IMR-90 (cell line): ENCODE data around the gene SUPT20HL2. TPM values are rescaled to one million over a fixed set of nuclear protein-coding genes. Genes with fewer than 3 reads are reported as not detected.
"Not testable (repeated sequence)": the region's sequence is repeated elsewhere in the genome, so short reads cannot be mapped to it uniquely, and the experiment has no call there.

Experiments used
- ATAC-seq: fragments of 200-7000 bp; cut with Tn5 transposase; 2 replicates; pipeline ENCODE4 v1.9.1; 2020; ENCODE audit warnings: low read depth, mild to moderate bottlenecking, moderate library complexity
- BruUV-seq: library from RNA; stranded (reverse); fragments of 400-500 nt; replicated peaks from 2 replicates; lab custom pipeline; 2021; lab: Mats Ljungman, UMichigan
- CTCF ChIA-PET: fragments of 300-600 bp; formaldehyde crosslinking; extraction: SDS; loops from one replicate; lab custom pipeline; 2021; ENCODE audit warnings: antibody characterized with exemption; lab: Yijun Ruan, JAX
- POLR2A ChIA-PET: fragments of 300-600 bp; sonication (Branson Sonifier 250); formaldehyde crosslinking; loops from one replicate; lab custom pipeline; 2022; ENCODE audit warnings: antibody characterized with exemption; ENCODE audit not compliant: unreplicated experiment; lab: Charles Lee
- DNase-seq: peaks from one replicate; pipeline ENCODE4 v3.0.0; 2013
- H2AFZ ChIP-seq: replicated peaks from 2 replicates; pipeline ENCODE3; 2013; ENCODE audit warnings: low read length, mild to moderate bottlenecking; ENCODE audit not compliant: poor library complexity
- H2AK5ac ChIP-seq: 2 replicates; pipeline ENCODE4 v1.6.1; 2013; ENCODE audit warnings: low read depth, low read length, inconsistent platforms
- H2AK9ac ChIP-seq: replicated peaks from 2 replicates; pipeline ENCODE3; 2013; ENCODE audit warnings: mild to moderate bottlenecking, low read depth, low read length, moderate library complexity; ENCODE audit not compliant: poor library complexity
- H2BK120ac ChIP-seq: 2 replicates; pipeline ENCODE4 v1.6.1; 2013; ENCODE audit warnings: low read depth, low read length, inconsistent platforms
- H2BK15ac ChIP-seq: 3 replicates; pipeline ENCODE4 v1.6.1; 2013; ENCODE audit warnings: low read depth, low read length, inconsistent platforms
- H2BK20ac ChIP-seq: 2 replicates; pipeline ENCODE4 v1.6.1; 2013; ENCODE audit warnings: low read depth, mild to moderate bottlenecking, inconsistent platforms, low read length, moderate library complexity
- H2BK5ac ChIP-seq: 2 replicates; pipeline ENCODE4 v1.6.1; 2013; ENCODE audit warnings: mild to moderate bottlenecking, low read depth, low read length, inconsistent platforms; ENCODE audit not compliant: poor library complexity, severe bottlenecking
- H3K14ac ChIP-seq: replicated peaks from 2 replicates; pipeline ENCODE4 v1.6.1; 2013; ENCODE audit warnings: low read depth, low read length, inconsistent platforms
- H3K18ac ChIP-seq: 2 replicates; pipeline ENCODE4 v1.6.1; 2013; ENCODE audit warnings: low read depth, low read length, control low read depth
- H3K23ac ChIP-seq: 2 replicates; pipeline ENCODE4 v1.6.1; 2013; ENCODE audit warnings: low read depth, low read length, inconsistent platforms
- H3K27ac ChIP-seq: 2 replicates; pipeline ENCODE4 v1.5.1; 2013; ENCODE audit warnings: mild to moderate bottlenecking, control low read depth, low read length; ENCODE audit not compliant: insufficient read depth
- H3K27me3 ChIP-seq: 2 replicates; pipeline ENCODE4 v1.6.1; 2013; ENCODE audit warnings: low read length; ENCODE audit not compliant: control insufficient read depth, insufficient read depth
- H3K36me3 ChIP-seq: 2 replicates; pipeline ENCODE4 v1.6.1; 2013; ENCODE audit warnings: low read length, mixed read lengths; ENCODE audit not compliant: control insufficient read depth, insufficient read depth
- H3K4ac ChIP-seq: 2 replicates; pipeline ENCODE4 v1.6.1; 2013; ENCODE audit warnings: low read depth, low read length, inconsistent platforms
- H3K4me1 ChIP-seq: 2 replicates; pipeline ENCODE4 v1.6.1; 2013; ENCODE audit warnings: low read length, mixed read lengths; ENCODE audit not compliant: control insufficient read depth, insufficient read depth
- H3K4me2 ChIP-seq: 2 replicates; pipeline ENCODE4 v1.6.1; 2013; ENCODE audit warnings: low read depth, mild to moderate bottlenecking, control low read depth, low read length, moderate library complexity
- H3K4me3 ChIP-seq: 2 replicates; pipeline ENCODE4 v1.5.1; 2013; ENCODE audit warnings: low read depth, mild to moderate bottlenecking, control low read depth, low read length, moderate library complexity; ENCODE audit not compliant: insufficient read depth
- H3K56ac ChIP-seq: 2 replicates; pipeline ENCODE4 v1.6.1; 2013; ENCODE audit warnings: low read length, inconsistent platforms; ENCODE audit not compliant: insufficient read depth; ENCODE audit errors: extremely low read depth
- H3K79me1 ChIP-seq, 2 experiments: 2 replicates each; pipeline ENCODE4 v1.6.1; 2013; ENCODE audit warnings: low read length in 2 of 2, inconsistent platforms in 1 of 2, low read depth in 1 of 2
- H3K9ac ChIP-seq: 2 replicates; pipeline ENCODE4 v1.6.1; 2013; ENCODE audit warnings: low read depth, low read length, control low read depth
- H3K9me1 ChIP-seq: 2 replicates; pipeline ENCODE4 v1.6.1; 2013; ENCODE audit warnings: low read length, inconsistent platforms; ENCODE audit not compliant: insufficient read depth
- H3K9me3 ChIP-seq: 2 replicates; pipeline ENCODE4 v1.6.1; 2013; ENCODE audit warnings: low read length; ENCODE audit not compliant: control insufficient read depth, insufficient read depth
- H4K20me1 ChIP-seq: 2 replicates; pipeline ENCODE4 v1.6.1; 2013; ENCODE audit warnings: low read length, inconsistent platforms; ENCODE audit not compliant: insufficient read depth
- H4K5ac ChIP-seq: 2 replicates; pipeline ENCODE4 v1.6.1; 2013; ENCODE audit warnings: mild to moderate bottlenecking, low read depth, low read length, control low read depth
- H4K8ac ChIP-seq, 2 experiments: 2 replicates each; pipeline ENCODE4 v1.6.1; 2013; ENCODE audit warnings: low read depth in 2 of 2, low read length in 2 of 2, control low read depth in 1 of 2, inconsistent platforms in 1 of 2
- H4K91ac ChIP-seq: 2 replicates; pipeline ENCODE4 v1.6.1; 2013; ENCODE audit warnings: low read depth, low read length, inconsistent platforms; ENCODE audit not compliant: insufficient read depth
- WGBS, 2 experiments: methylation state at CpG; one replicate each; pipeline versions ENCODE4 v1.1.5 to v1.1.7; 2013; ENCODE audit warnings: missing lambda C conversion rate in 2 of 2; ENCODE audit not compliant: insufficient read length in 1 of 2; ENCODE audit errors: extremely low coverage in 2 of 2; 5-methylcytosine and 5-hydroxymethylcytosine counted together
- dilution Hi-C: fragments of 300-500 bp; cut with HindIII; formaldehyde crosslinking; loops from one replicate; pipeline ENCODE4 v1.14.3; 2018; ENCODE audit warnings: low sequenced_read_pairs; ENCODE audit not compliant: unreplicated experiment
- in situ Hi-C: fragments of 300-500 bp; cut with MboI; formaldehyde crosslinking; loops from 3 replicates; pipeline ENCODE4 v1.14.3; 2019; ENCODE audit warnings: low sequenced_read_pairs, inconsistent platforms, mixed read lengths
- intact Hi-C: fragments of 100-400 bp; cut with micrococcal nuclease; formaldehyde crosslinking; loops from 2 replicates; pipeline ENCODE4 v1.10.0; 2022
- polyA plus RNA-seq, 3 experiments: library from polyadenylated mRNA; depleted of rRNA; stranded (reverse); fragments of >200 nt; gene quantifications; 2 replicates each; pipeline ENCODE4 v1.2.3, GENCODE V29; 2012; ENCODE audit warnings: low replicate concordance in 1 of 3
- total RNA-seq: library from RNA; depleted of rRNA; stranded (reverse); fragments of >200 nt; gene quantifications from 2 replicates; pipeline ENCODE4 v1.2.3, GENCODE V29; 2012

SUPT20HL2 gene
- total and polyA plus RNA-seq, 2 of the 4 experiments (the other 2 are of a cell fraction), result not detected

DNA sequence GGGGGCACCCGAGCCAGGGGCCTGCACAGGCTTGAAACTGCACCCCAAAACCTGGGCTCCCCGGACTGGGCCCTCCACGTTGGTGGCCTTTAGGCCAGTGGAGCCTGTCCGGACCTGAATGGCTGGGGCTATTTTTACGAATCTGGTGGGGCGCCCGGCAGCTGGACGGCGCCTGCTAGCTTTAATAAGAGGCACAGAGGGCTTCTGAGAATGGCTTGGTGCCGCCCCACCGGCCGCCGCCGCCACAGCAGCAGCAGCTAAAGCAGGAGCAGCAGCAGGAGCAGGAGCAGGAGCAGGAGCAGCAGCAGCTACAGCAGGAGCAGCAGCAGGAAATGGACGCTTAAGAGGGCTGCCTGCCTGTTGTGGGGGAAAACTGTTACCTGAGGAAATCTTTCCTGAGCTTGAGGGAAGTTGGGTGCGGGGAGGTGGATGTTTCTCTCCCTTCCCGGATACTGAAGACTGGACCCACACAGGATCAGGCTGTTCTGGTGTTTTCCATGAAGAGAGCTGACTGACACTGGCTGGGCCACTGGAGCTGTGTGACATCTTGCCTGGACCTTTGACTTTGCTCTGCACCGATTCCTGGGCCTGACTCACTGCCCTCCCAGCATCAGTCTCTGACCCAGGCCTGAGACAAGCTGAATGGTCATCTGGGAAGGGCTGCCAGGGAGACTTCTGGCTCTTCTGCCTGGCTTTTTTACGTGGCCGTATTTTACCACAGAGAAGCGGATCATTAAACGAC is 2.2 kb downstream of the SUPT20HL2 start:
- H2AK5ac ChIP-seq, H3K9ac ChIP-seq, H4K5ac ChIP-seq, H3K4me2 ChIP-seq, BruUV-seq, H3K27me3 ChIP-seq, H3K18ac ChIP-seq, H4K20me1 ChIP-seq, dilution Hi-C loops, H4K91ac ChIP-seq, H4K8ac ChIP-seq, H3K56ac ChIP-seq, ATAC-seq, H3K79me1 ChIP-seq, H3K27ac ChIP-seq, DNase-seq, H2AK9ac ChIP-seq, H3K4me3 ChIP-seq, CTCF ChIA-PET, H3K36me3 ChIP-seq, H2BK120ac ChIP-seq, H2AFZ ChIP-seq, in situ Hi-C loops, H3K9me1 ChIP-seq, intact Hi-C loops, H2BK20ac ChIP-seq, H3K4ac ChIP-seq, H2BK5ac ChIP-seq, H2BK15ac ChIP-seq, H3K9me3 ChIP-seq, H3K4me1 ChIP-seq, H3K23ac ChIP-seq, H3K14ac ChIP-seq: not testable (repeated sequence)
- POLR2A ChIA-PET, result interaction anchor here (0.7 kb wide), 1 partner anchor 79 kb away, joined by 3 read pairs; no protein-coding TSS in a partner anchor
- no CpG with 5 or more reads among the region's 22 CpGs for WGBS, 2 experiments

DNA sequence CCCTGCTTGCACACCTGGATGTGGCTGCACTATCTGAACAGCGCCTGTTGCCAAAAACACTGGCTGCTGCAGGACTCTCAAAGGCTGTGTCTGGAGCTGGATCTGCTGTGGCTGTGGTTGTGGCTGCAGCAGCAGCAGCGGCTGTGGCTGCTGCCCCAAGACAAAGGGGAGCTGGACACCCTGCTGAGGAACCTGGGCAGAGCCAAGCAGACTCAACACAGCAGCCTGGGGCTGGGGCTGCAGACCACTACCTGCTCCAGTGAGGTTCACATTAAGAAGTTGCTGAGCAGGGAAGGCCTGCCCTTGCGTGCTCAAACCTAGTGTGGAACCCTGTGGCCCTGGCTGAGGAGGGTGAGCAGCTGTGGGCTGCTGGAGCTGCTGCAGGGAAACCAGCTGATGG is 3.0 kb downstream of the SUPT20HL2 start:
- H3K27me3 ChIP-seq, H3K4ac ChIP-seq, H3K4me1 ChIP-seq, H3K4me2 ChIP-seq, H3K9me1 ChIP-seq, CTCF ChIA-PET, H2AK9ac ChIP-seq, H3K27ac ChIP-seq, H3K23ac ChIP-seq, H3K9me3 ChIP-seq, H3K9ac ChIP-seq, H2AFZ ChIP-seq, in situ Hi-C loops, H4K20me1 ChIP-seq, H3K36me3 ChIP-seq, H2AK5ac ChIP-seq, H4K8ac ChIP-seq, H3K14ac ChIP-seq, H2BK5ac ChIP-seq, DNase-seq, H4K91ac ChIP-seq, H3K79me1 ChIP-seq, H3K18ac ChIP-seq, H3K4me3 ChIP-seq, H4K5ac ChIP-seq, intact Hi-C loops, H2BK120ac ChIP-seq, BruUV-seq, H3K56ac ChIP-seq, POLR2A ChIA-PET, H2BK15ac ChIP-seq, dilution Hi-C loops, H2BK20ac ChIP-seq, ATAC-seq: not testable (repeated sequence)
- 64% methylated on average over 3 of the region's 3 CpGs; no CpG with 5 or more reads in 1 of the 2 experiments for WGBS, 2 experiments
